ENCODE data around the gene PRKRA. TPM values are rescaled to one million over a fixed set of nuclear protein-coding genes. Genes with fewer than 3 reads are reported as not detected.

PRKRA gene
- total RNA-seq, 3 donors from 2014 or later = 28.7 to 55.6 (median 31.5) TPM

- Histone ChIP-seq H3K36me3 (ENCODE audit: low read depth) (no peaks in the 10 kb centered on the region), H3K4me1 (ENCODE audit: low read depth) (no peaks in the 10 kb centered on the region), H3K9me3 (no peaks in the 10 kb centered on the region), H3K4me3 (no peak overlapping the region)
- intact Hi-C loops (cut with DNase I, micrococcal nuclease) = no loop called here
- TF ChIP-seq CTCF (IDR thresholded peaks at IDR 0.05) = no peak
- ATAC-seq (no peak), DNase-seq (no peak)
Measured at GRCh38 chr2:178383718-178384117, 67.3 kb downstream of the PRKRA start.

Other genes with a start within 250 kb of the PRKRA start
- gene PJVK, start 203 bp upstream of the PRKRA start, total RNA-seq = 1 to 10 TPM; 1.4 to 3.3 (median 1.5) TPM
- gene FKBP7, start 27.4 kb upstream of the PRKRA start, total RNA-seq = 1 to 10 TPM; 2.1 to 8.7 (median 7.3) TPM
- gene PLEKHA3, start 29.3 kb upstream of the PRKRA start, total RNA-seq = 10 to 100 TPM; 24.1 to 47.6 (median 26.3) TPM

Measured in mucosa of descending colon (tissue), 3 donors.